GM18907 (cell line): Measurements from ENCODE around the gene RBBP4.
"Not testable (repeated sequence)": the region's sequence is repeated elsewhere in the genome, so short reads cannot be mapped to it uniquely, and the experiment has no call there.

Experiments used
- ATAC-seq: cut with Tn5 transposase; IDR thresholded peaks from one replicate; pipeline ENCODE4 v1.9.1; 2021; ENCODE audit warnings: mild to moderate bottlenecking, moderate library complexity; ENCODE audit not compliant: unreplicated experiment

Gene RBBP4

GRCh38 chr1:32636914-32637645 lies 13.9 kb upstream of the RBBP4 start:
- no peak for ATAC-seq

DNA sequence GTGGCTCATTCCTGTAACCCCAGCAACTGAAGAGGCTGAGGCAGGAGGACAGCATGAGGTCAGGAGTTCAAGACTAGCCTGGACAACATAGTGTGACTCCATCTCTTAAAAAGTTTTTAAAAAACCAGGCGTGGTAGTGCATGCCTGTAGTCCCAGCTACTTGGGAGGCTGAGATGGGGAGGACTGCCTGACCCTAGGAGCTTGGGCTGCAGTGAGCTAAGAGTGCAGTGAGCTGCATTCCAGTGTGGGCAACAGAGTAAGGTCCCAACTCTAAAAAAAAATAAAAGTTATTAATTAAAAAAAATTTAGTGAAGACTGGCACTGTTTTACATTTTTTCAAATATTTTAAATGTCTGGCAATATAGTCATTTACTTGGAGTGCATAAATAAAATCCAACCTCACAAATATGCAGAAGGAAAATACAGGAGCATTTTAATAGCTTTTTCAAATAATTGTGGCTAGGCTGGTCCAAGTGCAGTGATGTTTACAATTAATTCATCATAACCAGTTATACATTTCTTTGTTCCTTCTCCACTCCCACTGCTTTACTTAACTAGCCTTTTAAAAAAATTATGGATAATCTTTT lies 11.4 kb upstream of the RBBP4 start:
- ATAC-seq = no peak

GRCh38 chr1:32642292-32642827 lies 8.6 kb upstream of the RBBP4 start:
- not testable (repeated sequence) for ATAC-seq

DNA sequence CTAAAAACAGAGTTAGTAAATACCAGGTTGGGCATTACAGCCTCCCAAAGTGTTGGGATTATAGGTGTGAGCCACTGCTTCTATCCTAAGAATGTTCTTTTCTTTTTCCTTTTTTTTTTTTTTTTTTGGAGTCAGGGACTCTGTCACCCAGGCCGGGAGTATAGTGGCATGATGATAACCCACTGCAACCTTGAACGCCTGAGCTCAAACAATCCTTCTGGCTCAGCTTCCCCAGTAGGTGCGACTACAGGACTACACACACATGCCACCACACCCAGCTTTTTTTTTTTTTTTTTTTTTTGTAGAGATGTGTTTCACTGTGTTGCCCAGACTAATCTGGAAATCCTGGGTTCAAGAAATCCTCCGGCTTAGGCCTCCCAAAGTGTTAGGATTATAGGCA lies 6.6 kb upstream of the RBBP4 start:
- no peak for ATAC-seq

DNA sequence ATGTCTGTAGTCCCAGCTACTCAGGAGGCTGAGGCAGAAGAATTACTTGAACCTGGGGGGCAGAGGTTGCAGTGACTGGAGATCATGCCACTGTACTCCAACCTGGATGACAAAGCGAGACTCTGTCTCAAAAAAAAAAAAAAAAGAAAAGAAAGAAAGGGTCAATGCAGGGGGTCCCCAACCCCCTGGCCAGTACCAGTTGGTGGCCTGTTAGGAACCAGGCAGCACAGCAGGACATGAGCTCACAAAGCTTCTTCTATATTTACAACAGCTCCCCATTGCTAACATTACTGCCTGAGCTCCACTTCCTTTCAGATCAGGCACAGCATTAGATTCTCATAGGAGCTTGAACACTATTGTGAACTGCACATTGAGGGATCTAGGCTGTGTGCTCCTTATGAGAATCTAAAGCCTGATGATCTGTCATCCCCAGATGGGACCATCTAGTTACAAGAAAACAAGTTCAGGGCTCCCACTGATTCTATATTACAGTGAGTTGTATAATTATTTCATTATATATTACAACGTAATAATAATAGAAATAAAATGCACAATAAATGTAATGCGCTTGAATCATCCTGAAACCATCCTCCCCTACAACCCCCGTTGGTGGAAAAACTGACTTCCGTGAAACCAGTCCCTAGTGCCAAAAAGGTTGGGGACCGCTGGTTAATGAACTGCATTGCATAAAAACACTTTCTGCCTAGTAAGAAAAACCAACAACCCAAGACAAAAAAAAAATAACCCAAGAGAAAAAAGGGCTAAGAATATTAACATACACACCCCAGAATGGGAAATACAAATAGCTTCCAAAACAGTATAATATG lies 3.5 kb upstream of the RBBP4 start:
- ATAC-seq = no peak

GRCh38 chr1:32650248-32650751 lies 708 bp upstream of the RBBP4 start, which contains the start of gene ZBTB8OS:
ZBTB8OS (minus strand) TSS chr1:32650550; CDS start chr1:32650529, 21 bp downstream.
- ATAC-seq = peak; percentile 68

DNA sequence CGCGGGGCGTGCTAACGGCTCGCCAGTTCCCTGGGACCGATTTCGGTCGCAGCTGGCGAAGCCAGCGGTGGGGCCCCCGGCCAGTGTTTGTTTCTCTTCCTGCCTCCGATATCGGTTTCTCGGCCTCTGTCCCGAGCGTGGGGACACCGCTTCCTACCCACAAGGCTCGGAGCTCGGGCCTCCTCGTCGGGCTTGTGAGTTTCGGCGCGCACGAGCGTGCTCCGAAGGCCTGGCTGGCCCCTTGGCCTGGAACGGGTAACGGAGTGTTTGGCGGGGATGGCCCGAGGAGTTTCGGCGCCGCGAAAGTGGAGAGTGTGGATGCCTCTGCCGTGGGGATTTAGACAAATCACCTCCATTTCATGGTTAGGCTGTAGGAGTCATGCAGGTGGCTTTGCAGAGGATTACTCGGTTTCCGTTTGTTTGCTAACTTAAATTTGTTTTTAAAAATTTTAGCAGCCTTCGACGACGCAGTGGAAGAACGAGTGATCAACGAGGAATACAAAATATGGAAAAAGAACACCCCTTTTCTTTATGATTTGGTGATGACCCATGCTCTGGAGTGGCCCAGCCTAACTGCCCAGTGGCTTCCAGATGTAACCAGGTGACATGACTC lies 559 bp downstream of the RBBP4 start:
- no peak for ATAC-seq

DNA sequence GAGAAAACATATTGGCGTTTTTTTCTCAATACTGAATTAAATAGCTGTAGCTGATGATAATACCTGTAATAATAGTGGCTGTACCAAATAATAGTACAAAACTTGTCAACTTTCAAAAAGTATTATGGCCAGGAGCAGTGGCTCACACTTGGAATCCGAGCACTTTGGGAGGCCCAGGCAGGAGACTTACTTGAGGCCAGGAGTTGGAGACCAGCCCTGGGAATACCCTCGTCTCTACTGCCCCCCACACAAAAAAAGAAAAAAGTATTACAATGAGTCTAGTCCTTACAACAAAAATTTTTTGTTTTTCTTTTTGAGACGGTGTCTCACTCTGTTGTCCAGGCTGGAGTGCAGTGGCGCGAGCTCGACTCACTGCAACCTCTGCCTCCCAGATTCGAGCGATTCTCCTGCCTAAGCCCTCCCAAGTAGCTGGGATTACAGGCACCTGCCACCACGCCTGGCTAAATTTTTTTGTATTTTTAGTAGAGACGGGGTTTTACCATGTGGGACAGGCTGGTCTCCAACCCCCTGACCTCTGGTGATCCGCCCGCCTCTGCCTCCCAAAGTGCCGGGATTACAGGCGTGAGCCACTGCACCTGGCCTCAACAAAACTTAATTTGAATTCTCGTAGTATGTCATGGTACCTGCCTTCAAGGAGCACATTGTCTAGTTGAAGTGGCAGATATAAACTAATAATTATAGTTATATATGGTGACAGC lies 1.4 kb downstream of the RBBP4 start:
- no peak for ATAC-seq

DNA sequence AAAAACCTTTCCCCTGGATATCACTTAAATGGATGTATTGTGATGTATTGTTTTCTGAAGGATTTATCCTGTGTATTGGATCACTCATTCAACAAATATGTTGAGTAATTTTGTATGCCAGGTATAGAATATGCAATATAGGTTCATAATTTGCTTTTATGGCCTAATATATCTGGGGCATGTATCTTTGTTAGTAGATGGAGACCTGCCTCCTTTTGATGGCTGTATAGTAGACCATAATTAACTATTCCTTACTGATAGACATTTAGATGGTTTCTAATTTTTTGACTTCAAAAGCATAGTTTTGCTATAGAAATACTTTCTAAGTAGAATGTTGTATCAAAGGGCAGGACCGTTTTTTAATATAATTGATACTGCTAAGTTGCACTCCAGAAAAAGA lies 8.6 kb downstream of the RBBP4 start:
- no peak for ATAC-seq

- no peak for ATAC-seq
These were observed 14.9 kb downstream of the RBBP4 start for GRCh38 chr1:32665915-32666314.

DNA sequence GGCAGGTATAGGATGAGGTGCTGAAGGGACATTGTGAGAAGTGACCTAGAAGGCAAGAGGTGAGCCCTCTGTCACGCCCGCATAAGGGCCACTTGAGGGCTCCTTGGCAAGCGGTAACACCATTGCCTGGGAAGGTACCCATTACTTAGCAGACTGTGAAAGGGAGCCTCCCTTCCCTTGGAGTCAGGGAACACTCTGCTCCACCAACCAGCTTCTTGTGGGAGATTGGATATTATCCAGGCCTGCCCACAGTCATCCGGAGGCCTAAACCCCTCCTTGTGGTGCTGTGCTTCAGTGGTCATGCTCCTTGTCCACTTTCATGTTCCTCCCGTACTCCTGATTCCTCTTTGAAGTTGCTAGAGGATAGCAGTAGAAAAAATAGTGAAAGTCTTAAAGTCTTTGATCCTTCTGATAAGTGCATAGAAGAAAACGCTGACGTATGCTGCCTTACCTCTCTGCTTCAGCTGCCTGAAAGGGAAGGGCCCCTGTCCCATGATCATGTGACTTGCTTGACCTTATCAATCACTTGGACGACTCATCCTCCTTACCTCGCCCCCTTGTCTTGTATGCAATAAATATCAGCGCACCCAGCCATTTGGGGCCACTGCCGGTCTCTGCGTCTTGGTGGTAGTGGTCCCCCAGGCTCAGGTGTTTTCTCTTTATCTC lies 16.0 kb downstream of the RBBP4 start:
- ATAC-seq = no peak

DNA sequence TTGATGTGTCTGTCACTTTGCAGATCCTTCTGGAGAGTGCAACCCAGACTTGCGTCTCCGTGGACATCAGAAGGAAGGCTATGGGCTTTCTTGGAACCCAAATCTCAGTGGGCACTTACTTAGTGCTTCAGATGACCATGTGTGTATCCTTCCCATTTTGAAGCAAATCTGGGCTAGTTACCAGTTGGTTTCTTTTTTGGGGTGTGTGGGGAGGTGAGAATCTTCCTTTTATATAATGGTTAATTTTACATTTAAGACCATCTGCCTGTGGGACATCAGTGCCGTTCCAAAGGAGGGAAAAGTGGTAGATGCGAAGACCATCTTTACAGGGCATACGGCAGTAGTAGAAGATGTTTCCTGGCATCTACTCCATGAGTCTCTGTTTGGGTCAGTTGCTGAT lies 17.7 kb downstream of the RBBP4 start:
- not testable (repeated sequence) for ATAC-seq

DNA sequence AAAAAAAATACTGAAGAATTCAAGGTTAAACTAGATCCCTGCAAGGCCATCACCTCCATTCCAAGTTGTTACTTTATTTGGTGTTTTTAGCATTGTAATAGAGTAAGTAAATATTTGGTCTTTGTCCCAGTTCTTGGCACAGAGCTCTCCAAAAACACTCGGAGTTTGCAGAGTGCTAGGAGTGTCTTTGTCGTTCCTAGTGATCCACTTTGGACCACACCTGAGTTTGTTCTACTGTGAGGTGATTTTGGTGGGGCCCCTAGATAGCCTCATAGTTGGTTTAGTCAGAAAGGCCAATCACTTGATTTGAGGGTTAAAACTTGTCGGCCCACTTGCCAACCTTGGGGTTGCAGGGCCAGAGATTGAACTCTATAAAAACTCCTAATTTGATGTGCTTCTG lies 25.9 kb downstream of the RBBP4 start:
- ATAC-seq = no peak

- ATAC-seq = not testable (repeated sequence)
These were observed 29.0 kb downstream of the RBBP4 start for GRCh38 chr1:32679993-32680392.

DNA sequence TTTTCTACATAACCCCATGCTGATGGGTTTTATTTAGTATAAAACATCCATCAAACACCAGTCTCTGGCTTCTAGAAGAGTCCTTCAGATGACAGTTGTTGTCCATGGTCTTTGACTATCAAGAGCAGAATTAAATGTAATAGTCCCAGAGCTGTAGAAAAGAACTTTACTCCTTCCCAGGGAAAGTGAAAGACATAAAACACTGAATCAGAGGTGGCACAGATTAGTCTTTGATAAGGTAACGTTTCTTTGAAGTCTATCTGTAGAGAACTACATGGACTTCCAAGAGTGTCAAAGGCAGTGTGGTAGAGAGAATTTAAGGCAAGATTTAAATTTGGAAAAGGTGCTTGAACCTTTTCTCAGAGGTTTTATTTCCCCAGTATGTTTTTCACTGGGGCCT lies 29.6 kb downstream of the RBBP4 start:
- ATAC-seq = no peak

- ATAC-seq = no peak
These were observed 30.5 kb downstream of the RBBP4 start for GRCh38 chr1:32681509-32681908.

DNA sequence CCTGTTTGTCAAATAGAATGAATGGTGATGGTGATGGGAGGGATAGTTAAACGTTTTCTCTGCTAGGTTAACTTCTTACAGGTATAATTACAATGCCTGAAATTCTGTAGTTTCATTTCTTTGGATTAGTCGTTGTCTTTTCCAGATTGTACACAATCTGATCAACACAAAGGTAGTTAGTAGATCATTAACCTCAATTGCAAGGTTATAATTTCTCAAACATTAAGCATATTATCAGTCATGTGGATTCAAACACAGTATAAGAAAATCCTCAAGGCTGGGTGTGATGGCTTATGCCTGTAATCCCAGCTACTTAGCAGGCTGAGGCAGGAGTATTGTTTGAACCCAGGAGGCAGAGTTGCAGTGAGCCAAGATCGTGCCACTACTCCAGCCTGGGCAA lies 31.0 kb downstream of the RBBP4 start:
- no peak for ATAC-seq

DNA sequence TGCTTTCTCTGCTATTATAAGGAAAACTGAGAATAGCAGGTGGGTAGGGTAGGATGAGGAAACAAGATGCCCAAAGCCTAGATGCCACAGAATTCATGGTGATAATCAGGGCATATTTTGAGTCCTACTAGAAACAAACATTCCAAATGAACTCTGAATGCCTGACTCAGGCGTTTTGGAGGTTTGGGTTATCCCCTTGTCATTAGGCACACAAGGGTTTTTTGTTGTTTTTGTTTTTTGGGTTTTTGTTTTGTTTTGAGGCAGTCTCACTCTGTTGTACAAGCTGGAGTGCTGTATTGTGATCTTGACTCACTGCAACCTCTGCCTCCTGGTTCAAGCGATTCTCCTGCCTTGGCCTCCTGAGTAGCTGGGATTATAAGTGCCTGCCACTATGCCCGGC lies 32.4 kb downstream of the RBBP4 start:
- ATAC-seq = no peak

DNA sequence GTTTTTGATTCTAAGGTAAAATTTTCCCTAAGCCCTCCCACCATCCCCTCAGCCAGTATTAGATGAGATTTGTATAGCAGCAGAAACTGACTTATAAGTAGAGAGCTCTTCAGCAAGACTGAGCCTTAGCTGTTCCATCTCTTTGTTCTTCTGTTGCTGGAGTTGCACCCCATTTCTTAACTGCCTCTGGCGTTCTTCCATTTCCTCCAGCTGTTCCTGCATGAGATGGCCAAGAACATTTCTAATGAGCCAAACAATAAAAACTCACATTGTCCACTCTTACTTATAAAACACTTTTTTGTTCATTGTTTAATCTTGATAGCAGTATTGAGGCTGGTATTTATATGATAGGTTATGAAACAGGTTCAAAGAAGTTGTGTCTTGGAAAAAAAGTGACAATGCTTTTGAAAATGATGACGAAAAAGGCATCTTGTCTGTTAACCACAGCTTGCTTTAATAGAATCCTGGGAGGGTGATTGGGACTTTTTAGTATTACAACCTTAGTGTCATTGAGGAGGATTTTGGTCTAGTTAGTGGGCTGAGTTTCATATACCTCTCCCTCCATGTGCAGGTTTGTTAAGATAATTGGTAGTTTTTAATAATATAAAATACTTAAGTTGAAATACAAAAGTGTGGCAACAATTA lies 33.3 kb downstream of the RBBP4 start:
- no peak for ATAC-seq
